Measurements from ENCODE around the gene PXMP2.

- TF ChIP-seq CTCF (IDR thresholded peaks at IDR 0.05) (no peak), EP300 (IDR thresholded peaks at IDR 0.05) (no peak)
These were observed 19.9 kb downstream of the PXMP2 start for GRCh38 chr12:132707241-132707640.

All from upper lobe of left lung (tissue), 4 donors.